Activated CD8-positive, alpha-beta memory T cell treated with anti-CD3 and anti-CD28 coated beads for 1 hour (primary cell): ENCODE results near the gene SARS2.
A peak's percentile ranks its signal among the peaks of the same experiment; 100 is the strongest.

Experiments
- DNase-seq, 2 donors: peaks; one replicate each; pipeline ENCODE4 v3.0.0-alpha.2; 2020; ENCODE audit warnings: low read depth in 1 of 2; ENCODE audit errors: extremely low read depth in 1 of 2

SARS2 gene

DNA sequence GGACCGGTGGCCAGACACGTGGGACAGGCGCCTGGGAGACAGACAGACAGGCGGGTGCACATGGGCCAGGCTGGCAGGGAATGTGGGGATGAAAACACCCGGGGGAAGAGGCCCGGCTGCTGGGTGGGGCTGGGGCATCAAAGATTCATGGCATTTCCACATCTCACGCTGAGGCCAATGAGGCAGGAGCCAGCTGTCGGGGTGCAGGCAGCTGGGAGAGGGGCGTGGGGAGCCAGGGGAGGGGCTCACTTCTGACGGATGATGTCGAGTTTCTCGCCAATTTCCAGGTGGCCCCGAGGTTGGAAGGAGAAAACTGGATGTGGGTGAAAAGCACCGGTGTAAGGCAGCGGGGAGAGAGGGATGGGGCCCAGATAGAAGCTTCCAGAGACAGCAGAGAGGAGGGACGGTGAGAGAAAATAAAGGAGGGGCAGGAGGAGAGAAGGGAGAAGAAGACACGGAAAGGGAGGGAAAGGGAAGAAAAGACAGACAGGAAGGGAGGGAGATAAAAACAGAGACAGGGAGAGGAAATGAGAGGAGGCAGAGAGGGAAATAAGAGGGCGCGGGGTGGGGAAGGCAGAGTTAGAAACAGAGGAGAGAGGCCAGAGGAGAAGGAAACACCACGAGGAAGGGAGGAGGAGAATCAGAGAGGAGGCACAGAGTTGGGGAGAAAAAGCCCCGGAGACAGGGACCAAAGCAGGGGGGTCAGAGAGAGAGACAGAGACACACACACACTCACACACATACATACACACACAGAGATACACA is 10.5 kb downstream of the SARS2 start:
- no peak for DNase-seq

DNA sequence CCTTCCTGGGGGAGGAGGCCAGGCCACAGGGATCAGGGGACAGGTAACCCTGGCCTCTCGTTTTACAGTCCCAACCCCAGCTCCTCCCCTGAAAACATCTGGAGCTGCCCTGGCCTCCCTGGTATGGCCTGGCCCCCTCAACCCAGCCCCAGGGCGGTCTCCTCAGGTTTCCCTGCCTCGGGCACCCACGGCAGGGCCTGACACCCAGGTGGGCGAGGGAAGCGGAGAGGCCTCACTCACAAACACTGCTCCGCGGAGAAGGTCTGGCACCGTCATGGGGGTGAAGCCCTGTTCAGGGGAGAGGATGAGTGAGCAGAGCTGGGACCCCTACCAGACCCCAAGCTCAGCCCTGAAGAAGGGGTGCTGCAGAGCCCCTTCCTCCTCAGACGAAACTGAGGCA is 12.0 kb downstream of the SARS2 start:
- no peak for DNase-seq

DNA sequence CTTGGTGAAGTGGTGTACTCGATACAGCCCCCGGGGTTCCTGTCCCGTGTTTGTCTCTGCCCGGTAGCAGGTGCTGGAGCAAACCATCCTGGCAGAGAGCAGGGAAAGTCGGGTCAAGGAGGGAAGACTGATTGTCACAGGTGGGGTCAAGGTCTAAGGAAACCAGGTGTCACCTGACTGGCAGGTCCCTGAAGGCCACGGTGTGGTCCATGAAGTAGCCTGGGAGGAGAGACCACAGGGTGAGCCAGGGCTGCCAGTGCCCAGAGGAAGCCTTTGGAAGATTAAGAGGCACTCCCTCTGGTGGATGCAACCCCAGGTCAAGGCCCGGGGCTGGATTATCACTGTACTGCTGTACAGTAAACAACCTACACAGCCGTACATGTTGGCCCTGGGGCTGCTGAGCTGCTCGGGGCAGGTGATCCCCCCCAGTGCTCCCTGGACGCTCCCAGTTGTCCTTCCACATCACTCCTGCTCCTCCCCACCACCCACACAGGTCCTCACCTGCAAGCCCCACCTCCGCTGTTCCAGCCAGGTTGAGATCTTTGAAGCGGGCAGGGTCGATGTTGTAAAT is 12.6 kb downstream of the SARS2 start:
- no peak for DNase-seq

DNA sequence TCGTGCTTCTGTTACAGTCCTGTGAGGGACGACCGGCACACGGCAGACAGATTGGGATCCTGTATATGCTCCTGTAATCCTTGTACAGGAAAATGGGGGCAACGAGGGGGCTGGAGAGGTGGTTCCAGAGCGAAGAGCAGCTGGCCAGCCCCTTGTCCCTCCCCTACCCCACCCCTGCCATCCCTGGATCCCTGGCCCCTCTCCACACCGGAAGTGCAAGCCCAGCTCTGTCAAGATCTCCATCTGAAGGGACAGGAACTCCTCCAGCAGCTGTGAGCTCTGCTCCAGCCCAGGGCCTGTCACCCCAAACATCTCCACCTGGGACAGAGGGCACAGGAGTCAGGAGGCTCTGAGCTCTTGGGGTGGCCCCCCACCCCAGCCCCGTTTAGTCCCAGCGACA is 13.0 kb downstream of the SARS2 start:
- DNase-seq, result no peak

DNA sequence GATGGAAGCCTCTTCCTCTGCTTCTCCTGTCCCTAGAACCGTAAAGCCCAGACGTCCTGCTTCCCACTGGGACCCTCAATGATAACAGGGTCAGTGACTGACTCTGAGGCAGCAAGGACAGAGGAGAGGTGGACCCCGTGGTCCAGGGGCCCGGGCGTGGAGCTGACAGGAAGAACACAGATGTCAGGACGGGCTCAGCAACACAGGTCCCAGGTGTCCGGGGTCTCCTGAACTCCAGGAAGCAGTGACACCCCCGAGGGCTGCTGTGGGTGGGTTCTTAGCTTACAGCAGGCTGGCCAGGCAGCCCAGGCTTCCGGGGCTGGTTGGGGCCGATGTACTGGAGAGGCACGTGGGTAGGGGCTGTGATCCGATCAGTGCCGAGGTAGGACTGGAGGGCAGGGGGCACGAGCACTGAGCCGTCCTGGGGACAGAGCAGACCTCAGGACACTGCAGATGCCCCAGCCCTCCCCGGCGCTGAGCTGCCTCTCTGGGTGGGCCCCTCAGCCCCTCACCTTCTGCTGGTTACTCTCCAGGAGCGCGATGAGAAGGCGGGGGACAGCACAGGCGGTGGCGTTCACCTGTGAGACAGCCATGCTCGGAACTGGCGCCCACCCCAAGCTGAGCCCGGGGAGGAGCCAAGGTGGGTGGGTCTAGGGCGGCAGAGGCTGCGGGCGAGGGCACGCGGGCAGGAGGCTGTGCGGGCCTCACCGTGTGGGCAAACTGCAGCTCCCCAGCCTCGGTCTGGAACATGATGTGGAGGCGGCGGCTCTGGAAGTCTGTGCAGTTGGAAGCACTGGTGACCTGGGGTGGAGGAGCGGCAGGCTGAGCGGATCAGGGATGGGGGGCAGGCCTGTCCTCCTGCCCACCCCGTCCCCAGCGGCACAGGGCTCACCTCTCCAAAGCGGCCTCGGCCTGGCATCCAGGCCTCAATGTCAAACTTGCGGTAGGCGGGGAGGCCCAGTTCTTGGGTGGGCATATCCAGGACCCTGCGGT is 14.9 kb downstream of the SARS2 start:
- DNase-seq, result no peak

DNA sequence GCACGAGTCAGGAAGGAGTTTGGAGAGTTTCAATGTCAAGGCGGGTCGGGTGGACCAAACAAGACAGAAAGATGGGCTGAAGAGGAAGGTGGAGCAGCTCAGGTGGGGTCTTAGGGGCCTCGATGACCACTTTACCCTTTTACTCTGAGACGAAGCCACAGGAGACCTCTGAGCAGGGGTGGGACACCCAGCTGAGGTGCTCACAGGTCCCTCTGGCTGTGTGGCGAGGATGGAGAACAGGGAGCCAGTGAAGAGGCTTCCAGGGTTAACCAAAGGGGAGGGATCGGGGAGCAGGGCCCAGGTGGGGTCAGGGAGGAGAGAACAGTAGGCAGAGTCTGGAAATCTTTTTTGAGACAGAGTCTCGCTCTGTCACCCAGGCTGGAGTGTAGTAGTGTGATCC is 16.6 kb downstream of the SARS2 start:
- DNase-seq, result no peak

DNA sequence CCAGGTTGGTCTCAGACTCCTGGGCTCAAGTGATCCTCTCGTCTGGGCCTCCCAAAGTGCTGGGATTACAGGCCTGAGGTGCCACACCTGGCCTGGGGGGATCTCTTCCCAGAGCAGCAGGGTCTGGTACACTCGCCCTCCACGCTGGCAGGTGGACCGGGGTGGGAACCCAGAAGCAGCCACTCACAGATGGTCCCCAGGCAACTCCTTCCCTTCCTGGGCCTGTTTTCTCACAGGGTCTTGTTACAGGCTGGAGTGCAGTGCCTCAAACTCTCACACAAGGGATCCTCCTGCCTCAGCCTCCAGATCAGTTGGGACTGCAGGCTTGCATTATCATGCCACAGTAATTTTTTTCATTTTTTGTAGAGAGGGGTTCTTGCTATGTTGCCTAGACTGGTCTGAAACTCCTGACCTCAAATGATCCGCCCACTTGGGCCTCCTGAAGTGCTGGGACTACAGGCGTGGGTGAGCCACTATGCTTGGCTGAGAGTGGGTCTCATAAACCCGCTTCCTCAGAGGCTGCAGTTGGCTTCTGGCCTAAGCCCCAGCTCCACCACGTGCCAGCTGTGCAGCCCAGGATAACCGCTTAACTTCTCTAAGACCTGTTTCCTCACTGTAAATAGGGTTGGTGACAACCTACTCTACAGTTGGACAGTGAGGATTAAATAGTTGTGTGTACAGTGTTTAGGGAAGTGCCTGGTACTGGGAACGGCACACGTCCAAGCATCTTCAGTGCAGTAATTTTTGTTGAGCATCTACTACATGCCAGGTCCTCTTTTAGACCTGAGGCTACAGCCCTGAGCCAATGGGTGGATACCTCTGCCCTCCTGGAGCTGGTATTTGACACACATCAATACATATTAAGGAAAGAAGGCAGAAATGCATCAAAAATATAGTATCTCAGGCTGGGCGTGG is 17.7 kb downstream of the SARS2 start:
- DNase-seq, result no peak

DNA sequence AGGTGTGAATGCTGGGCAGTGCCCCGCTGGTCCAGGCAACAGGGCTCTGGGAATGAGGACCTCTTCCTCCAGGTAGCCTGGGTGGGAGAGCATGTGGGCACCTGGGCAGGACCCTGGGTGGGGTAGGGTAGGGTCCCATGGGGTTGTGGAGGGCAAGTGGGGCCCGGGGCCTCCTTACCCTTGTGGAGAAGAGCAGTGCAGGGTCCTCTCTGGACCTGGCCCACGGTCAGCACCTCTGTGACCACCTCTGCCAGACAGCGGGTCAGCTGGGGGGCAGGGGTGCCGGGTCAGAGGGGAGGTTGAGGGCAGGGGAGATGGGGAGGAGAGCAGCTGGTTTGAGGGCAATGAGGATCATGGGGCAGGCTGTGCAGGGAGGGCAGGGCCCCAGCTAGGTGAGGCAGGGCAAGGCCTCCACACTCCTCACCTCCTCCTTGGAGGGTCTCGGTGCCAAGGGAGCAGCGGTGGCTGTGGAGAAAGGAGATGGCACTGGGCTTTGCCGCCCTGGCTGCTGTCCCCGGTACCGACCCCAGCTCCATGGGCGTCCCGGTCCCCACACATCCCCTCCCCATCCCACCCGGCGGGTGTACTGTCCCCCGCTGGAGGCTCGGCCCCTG is 19.1 kb downstream of the SARS2 start:
- no peak for DNase-seq

DNA sequence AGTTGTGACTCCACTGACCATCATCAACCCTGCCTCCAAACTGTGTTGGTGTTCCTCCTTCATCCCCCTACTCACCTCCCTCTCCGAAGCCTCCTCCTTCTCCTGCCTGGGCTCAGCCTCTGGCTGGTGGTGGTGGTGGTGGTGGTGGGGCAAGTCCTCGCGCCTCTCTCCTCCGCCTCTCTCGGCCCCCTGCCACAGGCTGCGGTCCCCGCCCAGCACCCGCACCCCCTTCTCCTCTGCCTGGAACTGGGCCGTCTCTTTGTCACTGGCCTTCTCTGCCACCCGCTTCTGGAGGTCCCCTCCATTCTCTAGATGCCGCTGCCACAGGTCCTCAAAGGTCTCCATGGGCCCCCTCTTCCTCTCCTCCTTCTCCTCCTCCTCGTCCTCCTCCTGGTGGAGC is 20.1 kb downstream of the SARS2 start:
- DNase-seq, result no peak

DNA sequence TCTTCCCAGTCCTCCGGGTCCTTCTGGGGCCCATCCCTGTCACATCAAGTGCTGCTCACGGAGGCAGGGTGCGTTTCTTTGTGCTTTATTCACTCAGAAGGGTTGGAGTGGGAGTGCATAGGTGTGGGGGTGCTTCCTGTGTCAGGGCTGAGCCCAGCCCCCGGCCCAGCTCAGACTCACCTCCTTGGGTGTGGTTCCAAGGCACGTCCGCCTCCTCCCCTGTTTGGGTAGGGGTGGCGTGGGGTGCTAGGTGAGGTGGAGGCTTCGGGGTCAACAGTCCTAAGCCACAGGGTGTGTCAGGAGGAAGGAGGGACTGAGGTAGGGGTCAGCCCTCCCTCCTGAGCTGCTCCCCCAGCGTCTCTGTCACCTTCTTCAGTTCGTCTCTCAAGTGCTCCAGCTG is 21.7 kb downstream of the SARS2 start:
- no peak for DNase-seq

DNA sequence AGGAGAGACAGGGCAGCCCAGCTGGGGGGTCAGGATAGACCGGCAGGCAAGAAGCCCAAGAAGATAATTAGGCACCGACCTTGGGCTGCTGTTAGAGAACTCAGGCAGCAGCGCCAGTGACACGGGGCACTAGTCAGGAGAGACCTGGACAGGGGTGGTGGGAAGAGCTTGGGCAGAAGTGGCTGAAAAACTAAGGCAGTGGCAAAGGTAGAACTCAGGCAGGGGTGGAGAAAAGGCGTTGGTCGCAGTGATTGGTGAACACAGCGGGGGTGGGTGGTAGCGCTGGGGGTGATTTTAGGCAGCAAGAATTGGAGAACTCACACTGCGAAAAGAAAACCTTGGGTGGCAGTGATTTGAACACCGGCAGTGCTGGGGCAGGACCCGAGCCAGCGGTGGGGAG is 22.9 kb downstream of the SARS2 start:
- DNase-seq, result no peak

DNA sequence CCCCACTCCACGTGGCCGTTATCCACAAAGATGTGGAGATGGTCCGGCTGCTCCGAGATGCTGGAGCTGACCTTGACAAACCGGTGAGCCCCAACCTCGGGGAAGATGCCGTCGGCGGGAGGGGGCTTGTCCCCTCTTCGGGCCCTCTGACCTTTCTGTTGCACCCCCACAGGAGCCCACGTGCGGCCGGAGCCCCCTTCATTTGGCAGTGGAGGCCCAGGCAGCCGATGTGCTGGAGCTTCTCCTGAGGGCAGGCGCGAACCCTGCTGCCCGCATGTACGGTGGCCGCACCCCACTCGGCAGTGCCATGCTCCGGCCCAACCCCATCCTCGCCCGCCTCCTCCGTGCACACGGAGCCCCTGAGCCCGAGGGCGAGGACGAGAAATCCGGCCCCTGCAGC is 23.3 kb downstream of the SARS2 start:
- no peak for DNase-seq

DNA sequence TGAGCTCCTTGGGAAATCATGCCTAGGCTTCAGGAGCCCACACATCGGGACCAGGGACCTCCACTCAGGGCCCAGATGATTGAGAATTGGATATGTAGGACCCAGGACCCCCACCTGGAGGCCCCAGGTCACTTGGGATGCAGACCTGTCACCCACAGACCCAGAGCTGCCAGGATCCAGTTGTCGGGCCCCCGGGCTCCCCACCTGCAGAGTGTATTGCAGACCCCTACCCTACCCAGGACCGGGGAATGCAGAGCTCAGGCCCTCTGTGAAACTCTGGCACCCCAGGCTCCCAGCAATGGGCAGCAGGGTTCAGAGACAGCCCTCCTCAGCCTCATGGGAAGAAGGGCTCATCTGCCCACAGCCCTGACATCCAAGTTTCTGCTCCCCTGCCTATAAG is 24.9 kb downstream of the SARS2 start:
- DNase-seq, result no peak

DNA sequence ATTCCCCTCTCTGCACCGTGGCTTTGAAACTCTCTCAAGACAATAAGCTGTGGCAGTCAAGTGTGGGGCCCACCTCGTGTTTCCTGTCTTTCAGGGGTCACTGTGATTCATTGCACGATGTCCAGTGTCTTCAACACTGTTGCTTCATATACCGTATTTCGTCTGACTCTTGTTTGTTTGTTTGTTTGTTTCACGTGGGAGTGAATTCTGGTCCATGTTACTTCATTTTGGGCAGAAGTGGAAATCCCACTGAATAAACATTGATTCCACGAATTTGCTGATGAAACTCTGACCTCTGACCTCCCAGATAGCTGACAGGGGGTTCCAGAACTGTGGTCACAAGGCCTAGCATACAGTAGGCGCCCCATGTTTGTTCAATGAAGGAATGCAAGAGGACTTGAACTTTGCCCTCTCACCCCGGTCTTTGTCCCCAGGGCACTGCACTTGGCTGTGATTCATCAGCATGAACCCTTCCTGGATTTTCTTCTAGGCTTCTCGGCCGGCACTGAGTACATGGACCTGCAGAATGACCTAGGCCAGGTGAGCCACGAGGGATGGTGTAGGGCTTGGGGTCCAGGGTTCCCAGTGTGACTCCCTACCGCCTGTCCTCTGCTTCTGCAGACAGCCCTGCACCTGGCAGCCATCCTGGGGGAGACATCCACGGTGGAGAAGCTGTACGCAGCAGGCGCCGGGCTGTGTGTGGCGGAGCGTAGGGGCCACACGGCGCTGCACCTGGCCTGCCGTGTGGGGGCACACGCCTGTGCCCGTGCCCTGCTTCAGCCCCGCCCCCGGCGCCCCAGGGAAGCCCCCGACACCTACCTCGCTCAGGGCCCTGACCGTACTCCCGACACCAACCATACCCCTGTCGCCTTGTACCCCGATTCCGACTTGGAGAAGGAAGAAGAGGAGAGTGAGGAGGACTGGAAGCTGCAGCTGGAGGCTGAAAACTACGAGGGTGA is 25.7 kb downstream of the SARS2 start:
- no peak for DNase-seq

DNA sequence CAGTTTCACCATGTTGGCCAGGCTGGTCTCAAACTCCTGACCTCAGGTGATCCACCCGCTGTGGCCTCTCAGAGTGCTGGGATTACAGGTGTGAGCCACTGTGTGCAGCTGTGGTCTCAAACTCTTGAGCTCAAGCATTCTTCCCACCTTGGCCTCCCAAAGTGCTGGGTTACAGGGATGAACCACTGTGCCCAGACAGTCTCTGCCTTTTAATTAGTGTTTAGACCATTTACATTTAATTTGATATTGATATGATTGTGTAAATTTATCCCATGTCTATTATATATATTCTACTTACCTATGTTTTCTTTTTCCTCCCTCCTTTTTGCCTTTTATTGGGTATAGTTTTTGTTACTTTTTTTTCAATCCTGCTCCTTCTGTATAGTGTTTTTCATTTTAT is 28.9 kb downstream of the SARS2 start:
- no peak for DNase-seq

DNA sequence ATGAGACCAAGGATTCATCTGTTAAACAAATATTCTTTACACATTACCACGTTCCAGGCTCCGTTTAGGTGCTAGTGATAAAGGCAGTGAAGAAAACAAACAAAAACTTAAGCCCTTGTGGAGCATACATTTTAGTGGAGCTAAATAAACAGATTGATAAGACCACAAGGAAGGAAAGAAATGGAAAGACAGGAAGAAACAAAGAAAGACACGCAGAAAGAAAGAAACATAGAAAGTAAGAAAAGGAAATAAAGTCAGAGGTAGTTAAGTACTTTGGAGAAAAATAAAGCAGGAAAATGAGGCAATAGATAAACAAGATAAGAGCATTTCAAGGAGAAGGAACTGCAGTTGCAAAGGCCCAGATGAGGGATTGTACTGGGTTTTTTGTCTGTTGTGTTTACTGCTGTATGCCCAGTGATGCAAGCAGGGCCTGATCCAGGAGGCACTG is 29.8 kb downstream of the SARS2 start:
- DNase-seq, result no peak

DNA sequence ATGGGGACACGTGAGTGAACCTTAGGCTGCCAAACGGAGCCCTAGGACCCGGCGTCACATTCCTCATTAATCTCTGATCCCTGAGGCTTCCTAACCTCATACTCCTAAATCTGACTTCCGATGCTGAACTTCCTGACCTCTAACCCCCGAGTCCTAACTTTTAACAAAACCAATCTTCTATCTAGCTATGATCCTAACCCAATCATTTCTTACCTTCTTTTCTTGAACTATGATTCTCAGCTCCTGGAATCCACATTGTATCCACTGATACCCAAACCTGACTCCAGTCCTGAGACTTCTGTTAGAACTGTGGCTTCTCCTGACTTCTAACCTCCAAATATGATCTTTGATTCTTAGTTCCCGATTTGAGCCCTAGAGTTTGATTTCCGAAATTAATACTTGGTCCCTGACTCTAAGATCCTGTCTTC is 30.3 kb downstream of the SARS2 start:
- DNase-seq, result no peak

DNA sequence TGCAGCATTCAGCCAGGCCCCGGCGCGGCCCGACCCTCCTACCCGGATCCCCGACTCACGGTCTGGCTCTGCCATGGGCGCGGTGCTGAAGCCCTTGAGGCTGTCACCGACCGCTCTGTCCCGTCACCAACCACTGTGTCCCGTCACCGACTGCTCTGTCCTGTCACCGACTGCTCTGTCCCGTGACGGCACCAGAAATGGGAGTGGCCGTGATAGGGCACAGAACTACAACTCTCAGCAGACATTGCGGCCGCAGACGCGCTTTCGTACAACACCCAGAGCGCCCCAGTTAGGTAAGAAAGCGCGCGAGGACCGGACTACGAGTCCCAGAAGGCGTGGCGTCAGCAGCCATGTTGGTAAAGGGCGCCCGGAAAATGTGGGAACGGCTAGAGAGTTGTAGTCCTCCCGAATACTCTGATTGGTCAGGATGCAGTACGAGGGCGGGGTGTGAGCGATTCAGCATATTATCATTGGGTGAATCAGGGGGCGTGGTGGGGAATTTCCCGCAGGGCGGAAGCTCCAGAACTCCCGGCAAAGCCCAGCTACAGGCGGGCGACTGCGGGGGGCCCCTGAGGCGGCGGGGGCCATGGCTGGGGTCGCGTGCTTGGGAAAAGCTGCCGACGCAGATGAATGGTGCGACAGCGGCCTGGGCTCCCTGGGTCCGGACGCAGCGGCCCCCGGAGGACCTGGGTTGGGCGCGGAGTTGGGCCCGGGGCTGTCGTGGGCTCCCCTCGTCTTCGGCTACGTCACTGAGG is 30.9 kb downstream of the SARS2 start, which contains the start of the genes NFKBIB and SIRT2:
Gene NFKBIB, plus strand, starts transcription at position 523 of the 755 bp plus-strand sequence. Its CDS starts 64 bp downstream, at position 587.
Gene SIRT2, minus strand, starts transcription at position 172 of the 755 bp plus-strand sequence. Its CDS starts 97 bp downstream, at position 75.
- DNase-seq, result peak; percentile 95 to 100
